Measurements from ENCODE around the gene TEX2.
"Not testable (repeated sequence)": the region's sequence is repeated elsewhere in the genome, so short reads cannot be mapped to it uniquely, and the experiment has no call there.

TEX2 gene

GRCh38 chr17:64139542-64139941 lies 123.5 kb downstream of the TEX2 start:
- DNase-seq (ENCODE audit: low read depth), result no peak

- no peak for DNase-seq (ENCODE audit: low read depth)
These were observed 124.6 kb downstream of the TEX2 start for GRCh38 chr17:64138441-64138840.

GRCh38 chr17:64135000-64135399 lies 128.1 kb downstream of the TEX2 start:
- no peak for DNase-seq (ENCODE audit: low read depth)

GRCh38 chr17:64134216-64134970 lies 128.7 kb downstream of the TEX2 start:
- no peak for DNase-seq (ENCODE audit: low read depth)

- DNase-seq (ENCODE audit: low read depth), result no peak
These were observed 129.4 kb downstream of the TEX2 start for GRCh38 chr17:64133546-64134215.

- no peak for DNase-seq (ENCODE audit: low read depth)
These were observed 131.3 kb downstream of the TEX2 start for GRCh38 chr17:64131606-64132270.

GRCh38 chr17:64130559-64131001 lies 132.5 kb downstream of the TEX2 start:
- peak; percentile 21 for DNase-seq (ENCODE audit: low read depth)

- DNase-seq (ENCODE audit: low read depth), result peak; percentile 83
These were observed 133.1 kb downstream of the TEX2 start, which contains the start of gene ERN1 for GRCh38 chr17:64129765-64130558. Gene ERN1, minus strand, starts transcription at chr17:64130144. Its CDS starts 115 bp downstream, at chr17:64130029.

GRCh38 chr17:64129515-64129764 lies 133.6 kb downstream of the TEX2 start:
- no peak for DNase-seq (ENCODE audit: low read depth)

- no peak for DNase-seq (ENCODE audit: low read depth)
These were observed 134.1 kb downstream of the TEX2 start for GRCh38 chr17:64128787-64129514.

- no peak for DNase-seq (ENCODE audit: low read depth)
These were observed 136.1 kb downstream of the TEX2 start for GRCh38 chr17:64126918-64127317.

- DNase-seq (ENCODE audit: low read depth), result no peak
These were observed 137.1 kb downstream of the TEX2 start for GRCh38 chr17:64125937-64126336.

GRCh38 chr17:64124609-64125008 lies 138.5 kb downstream of the TEX2 start:
- DNase-seq (ENCODE audit: low read depth), result no peak

GRCh38 chr17:64123114-64123513 lies 139.9 kb downstream of the TEX2 start:
- DNase-seq (ENCODE audit: low read depth), result no peak

- not testable (repeated sequence) for DNase-seq (ENCODE audit: low read depth)
These were observed 141.9 kb downstream of the TEX2 start for GRCh38 chr17:64120972-64121786.

GRCh38 chr17:64120159-64120810 lies 142.8 kb downstream of the TEX2 start:
- no peak for DNase-seq (ENCODE audit: low read depth)

GRCh38 chr17:64117981-64118979 lies 144.8 kb downstream of the TEX2 start:
- no peak for DNase-seq (ENCODE audit: low read depth)

- no peak for DNase-seq (ENCODE audit: low read depth)
These were observed 147.1 kb downstream of the TEX2 start for GRCh38 chr17:64115822-64116534.
